ENCODE measurements around the gene HEATR3.

- TF ChIP-seq BHLHE40 (IDR thresholded peaks at IDR 0.05; ENCODE audit: borderline replicate concordance): no peak
- TF ChIP-seq SUZ12 (IDR thresholded peaks at IDR 0.05): no peak
- no peak for TF ChIP-seq FOXA1 (IDR thresholded peaks at IDR 0.05)
- TF ChIP-seq SP1 (IDR thresholded peaks at IDR 0.05): no peak
- TF ChIP-seq FOXM1 (IDR thresholded peaks at IDR 0.05; ENCODE audit: borderline replicate concordance): no peak
- no peak for TF ChIP-seq ZNF384 (IDR thresholded peaks at IDR 0.05)
- no peak for TF ChIP-seq ELF4 (IDR thresholded peaks at IDR 0.05)
- TF ChIP-seq TARDBP (IDR thresholded peaks at IDR 0.05): no peak
- TF ChIP-seq NFRKB (IDR thresholded peaks at IDR 0.05): no peak
- TF ChIP-seq ARNT (IDR thresholded peaks at IDR 0.05): no peak
- no peak for TF ChIP-seq FOXK2 (IDR thresholded peaks at IDR 0.05)
These were observed 25.1 kb upstream of the HEATR3 start for GRCh38 chr16:50040710-50041109.

All from HEK293T (cell line).